DOHH2 (cell line): Measurements from ENCODE around the gene GYG2.
"Not testable (repeated sequence)": the region's sequence is repeated elsewhere in the genome, so short reads cannot be mapped to it uniquely, and the experiment has no call there.

Source experiments
- EZH2phosphoT487 ChIP-seq: fragments of 200-600 bp; sonication (generic); IDR thresholded peaks from 2 replicates; pipeline ENCODE4 v1.6.1; 2017; ENCODE audit warnings: borderline replicate concordance, mild to moderate bottlenecking, antibody characterized with exemption, low read length, moderate library complexity, mixed read lengths
- TF ChIP-seq, protein P1 (sequence below): fragments of 200-600 bp; sonication (generic); IDR thresholded peaks from one replicate; pipeline ENCODE4 v1.5.1; 2014; ENCODE audit warnings: antibody characterized with exemption, mild to moderate bottlenecking, low read depth, low read length; ENCODE audit not compliant: poor library complexity, severe bottlenecking

DNA sequence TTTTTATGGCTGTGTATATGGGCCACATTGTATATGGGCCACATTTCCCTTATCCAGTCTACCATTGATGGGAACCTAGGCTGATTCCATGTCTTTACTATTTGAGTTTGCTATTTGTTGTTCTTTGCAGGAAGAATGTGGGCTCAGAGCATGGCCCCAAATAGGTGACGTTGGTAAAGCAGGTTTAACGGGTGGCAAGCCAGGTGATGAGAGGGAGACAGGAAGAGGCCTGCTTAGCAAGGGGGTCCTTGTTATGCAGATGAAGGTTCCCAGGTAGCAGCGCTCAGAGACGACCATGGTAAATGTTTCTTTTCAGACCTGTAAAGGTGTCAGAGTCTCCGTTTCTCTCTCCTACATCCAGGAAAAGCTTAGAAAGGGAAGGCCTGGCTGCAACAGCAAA, 28.8 kb upstream of the GYG2 start:
- not testable (repeated sequence) for TF ChIP-seq EZH2phosphoT487
- TF ChIP-seq, protein P1, sequence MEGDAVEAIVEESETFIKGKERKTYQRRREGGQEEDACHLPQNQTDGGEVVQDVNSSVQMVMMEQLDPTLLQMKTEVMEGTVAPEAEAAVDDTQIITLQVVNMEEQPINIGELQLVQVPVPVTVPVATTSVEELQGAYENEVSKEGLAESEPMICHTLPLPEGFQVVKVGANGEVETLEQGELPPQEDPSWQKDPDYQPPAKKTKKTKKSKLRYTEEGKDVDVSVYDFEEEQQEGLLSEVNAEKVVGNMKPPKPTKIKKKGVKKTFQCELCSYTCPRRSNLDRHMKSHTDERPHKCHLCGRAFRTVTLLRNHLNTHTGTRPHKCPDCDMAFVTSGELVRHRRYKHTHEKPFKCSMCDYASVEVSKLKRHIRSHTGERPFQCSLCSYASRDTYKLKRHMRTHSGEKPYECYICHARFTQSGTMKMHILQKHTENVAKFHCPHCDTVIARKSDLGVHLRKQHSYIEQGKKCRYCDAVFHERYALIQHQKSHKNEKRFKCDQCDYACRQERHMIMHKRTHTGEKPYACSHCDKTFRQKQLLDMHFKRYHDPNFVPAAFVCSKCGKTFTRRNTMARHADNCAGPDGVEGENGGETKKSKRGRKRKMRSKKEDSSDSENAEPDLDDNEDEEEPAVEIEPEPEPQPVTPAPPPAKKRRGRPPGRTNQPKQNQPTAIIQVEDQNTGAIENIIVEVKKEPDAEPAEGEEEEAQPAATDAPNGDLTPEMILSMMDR: not testable (repeated sequence)
